Lower lobe of right lung (tissue), 2 donors: ENCODE measurements around the gene GDF7. TPM values are rescaled to one million over a fixed set of nuclear protein-coding genes. Genes with fewer than 3 reads are reported as not detected.

Experiments used
- ATAC-seq, 2 donors: fragments of 200-7000 bp; cut with Tn5 transposase; one replicate each; pipeline ENCODE4 v1.9.1; 2020 to 2022; ENCODE audit warnings: mild to moderate bottlenecking in 2 of 2, moderate library complexity in 2 of 2
- DNase-seq: peaks from one replicate; pipeline ENCODE4 v3.0.0-alpha.2; 2020
- H3K27ac ChIP-seq: fragments of 200-600 bp; one replicate; pipeline ENCODE4 v1.8.0; 2022
- H3K27me3 ChIP-seq: fragments of 200-600 bp; one replicate; pipeline ENCODE4 v1.8.0; 2022; ENCODE audit warnings: low read depth
- H3K36me3 ChIP-seq: fragments of 200-600 bp; one replicate; pipeline ENCODE4 v1.8.0; 2022; ENCODE audit warnings: mild to moderate bottlenecking
- H3K4me1 ChIP-seq: fragments of 200-600 bp; one replicate; pipeline ENCODE4 v1.8.0; 2022
- H3K4me3 ChIP-seq: fragments of 200-600 bp; one replicate; pipeline ENCODE4 v1.8.0; 2022; ENCODE audit warnings: mild to moderate bottlenecking
- H3K9me3 ChIP-seq: fragments of 200-600 bp; one replicate; pipeline ENCODE4 v1.8.0; 2022
- intact Hi-C: fragments of 100-400 bp; cut with DNase I; formaldehyde crosslinking; loops from one replicate; pipeline ENCODE4 v1.11.0; 2022
- long read RNA-seq: library from polyadenylated mRNA; unstranded; transcript quantifications from one replicate; pipeline ENCODE4 v2.0.0, GENCODE V29; 2021
- total RNA-seq: library from RNA; stranded (reverse); fragmentation: NEBNext Ultra II Directional; extraction: Animal tissue kit (Norgen Biotek cat#: 25700); gene quantifications from one replicate; pipeline ENCODE4 v1.2.1, GENCODE V29; 2021
- TF ChIP-seq, protein P1 (sequence below): fragments of 200-600 bp; IDR thresholded peaks from one replicate; pipeline ENCODE4 v1.8.0; 2022; ENCODE audit warnings: antibody characterized with exemption, mild to moderate bottlenecking
- donor health status: DM: no; HTN: yes; CAD: no; lungs with severe emphysema.

GDF7 gene
- total RNA-seq, result 0.62 TPM
- long read RNA-seq, full-length matches to known transcripts, result 1 of 1 reads
- long read RNA-seq, partial matches to known transcripts, result 0 of 1 reads
- long read RNA-seq, other reads (novel, unspliced or antisense), result 0 of 1 reads

- ATAC-seq, result peak; percentile 18 to 33
These were observed at the start of gene GDF7 for GRCh38 chr2:20666304-20667150. TSS of gene GDF7 (plus strand) at chr2:20667144. CDS start at chr2:20667240, 96 bp downstream.

DNA sequence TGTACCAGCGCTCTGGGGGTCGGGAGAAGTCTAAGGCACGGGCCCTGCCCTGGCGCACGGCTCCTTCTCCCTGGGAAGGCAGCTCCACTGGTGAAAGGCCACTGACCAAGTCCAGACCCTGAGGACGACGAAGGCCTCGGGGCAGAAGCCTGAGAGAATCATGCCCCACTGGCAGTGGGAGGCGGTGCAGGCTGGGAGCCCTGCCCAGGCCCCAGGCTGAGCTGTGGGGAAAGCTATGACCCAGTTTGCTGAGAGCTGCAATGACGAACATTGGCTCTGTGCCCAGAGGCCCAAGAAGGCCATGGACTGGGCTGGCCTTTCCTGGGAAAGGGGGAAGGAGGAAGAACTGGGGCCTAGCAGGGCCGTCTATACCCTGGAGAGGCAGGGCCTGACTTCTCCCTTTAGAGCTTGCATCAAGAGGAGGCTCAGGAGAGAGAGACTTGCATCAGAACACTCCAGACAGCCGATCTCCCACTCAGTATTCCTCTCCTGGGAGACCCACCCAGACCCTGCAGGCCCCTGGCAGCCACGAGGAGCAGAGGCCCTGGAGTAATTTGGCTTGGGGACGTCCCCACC lies 49.0 kb upstream of the GDF7 start:
- intact Hi-C loops, result no loop called here
- H3K4me1 ChIP-seq, result peaks cover 75% of the 10 kb centered on the region
- peak; percentile 97 for DNase-seq
- TF ChIP-seq, protein P1, sequence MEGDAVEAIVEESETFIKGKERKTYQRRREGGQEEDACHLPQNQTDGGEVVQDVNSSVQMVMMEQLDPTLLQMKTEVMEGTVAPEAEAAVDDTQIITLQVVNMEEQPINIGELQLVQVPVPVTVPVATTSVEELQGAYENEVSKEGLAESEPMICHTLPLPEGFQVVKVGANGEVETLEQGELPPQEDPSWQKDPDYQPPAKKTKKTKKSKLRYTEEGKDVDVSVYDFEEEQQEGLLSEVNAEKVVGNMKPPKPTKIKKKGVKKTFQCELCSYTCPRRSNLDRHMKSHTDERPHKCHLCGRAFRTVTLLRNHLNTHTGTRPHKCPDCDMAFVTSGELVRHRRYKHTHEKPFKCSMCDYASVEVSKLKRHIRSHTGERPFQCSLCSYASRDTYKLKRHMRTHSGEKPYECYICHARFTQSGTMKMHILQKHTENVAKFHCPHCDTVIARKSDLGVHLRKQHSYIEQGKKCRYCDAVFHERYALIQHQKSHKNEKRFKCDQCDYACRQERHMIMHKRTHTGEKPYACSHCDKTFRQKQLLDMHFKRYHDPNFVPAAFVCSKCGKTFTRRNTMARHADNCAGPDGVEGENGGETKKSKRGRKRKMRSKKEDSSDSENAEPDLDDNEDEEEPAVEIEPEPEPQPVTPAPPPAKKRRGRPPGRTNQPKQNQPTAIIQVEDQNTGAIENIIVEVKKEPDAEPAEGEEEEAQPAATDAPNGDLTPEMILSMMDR, result peak; percentile 72
- no peak overlapping the region for H3K4me3 ChIP-seq
- H3K9me3 ChIP-seq, result no peaks in the 10 kb centered on the region
- H3K36me3 ChIP-seq, result peaks cover 34% of the 10 kb centered on the region
- ATAC-seq, result peak; percentile 91 to 92
- H3K27ac ChIP-seq, result peak overlapping the region; percentile 94
- H3K27me3 ChIP-seq, result no peaks in the 10 kb centered on the region

More at GRCh38 chr2:20666304-20667150, at the start of gene GDF7:
- peak within 1 kb of the TSS; percentile 49 for H3K4me3 ChIP-seq
- TF ChIP-seq, protein P1, result no peak
- H3K27me3 ChIP-seq, result peaks cover 97% of the 10 kb centered on the region
- intact Hi-C loops, result no loop called here
- H3K4me1 ChIP-seq, result peaks cover 25% of the 10 kb centered on the region
- H3K36me3 ChIP-seq, result no peaks in the 10 kb centered on the region
- DNase-seq, result no peak
- no peaks in the 10 kb centered on the region for H3K9me3 ChIP-seq
- H3K27ac ChIP-seq, result no peak within 1 kb of the TSS

- Histone ChIP-seq H3K36me3 (peaks cover 39% of the 10 kb centered on the region), H3K4me3 (no peak overlapping the region), H3K4me1 (peaks cover 70% of the 10 kb centered on the region), H3K27me3 (no peaks in the 10 kb centered on the region), H3K9me3 (no peaks in the 10 kb centered on the region), H3K27ac (peak overlapping the region; percentile 94)
- ATAC-seq (peak; percentile 22 to 31), DNase-seq (peak; percentile 75)
- intact Hi-C loops, result no loop called here
- TF ChIP-seq, protein P1, result no peak
These were observed 48.5 kb upstream of the GDF7 start for GRCh38 chr2:20618468-20618885.

GRCh38 chr2:20618886-20619521 lies 47.9 kb upstream of the GDF7 start:
- no peak overlapping the region for H3K4me3 ChIP-seq
- peaks cover 44% of the 10 kb centered on the region for H3K36me3 ChIP-seq
- intact Hi-C loops, result no loop called here
- DNase-seq (peak; percentile 45), ATAC-seq (peak in 1 of 2 donors; percentile 9)
- no peaks in the 10 kb centered on the region for H3K9me3 ChIP-seq
- H3K27me3 ChIP-seq, result no peaks in the 10 kb centered on the region
- TF ChIP-seq, protein P1, result no peak
- peaks cover 64% of the 10 kb centered on the region for H3K4me1 ChIP-seq
- peak overlapping the region; percentile 94 for H3K27ac ChIP-seq

- ATAC-seq (no peak), DNase-seq (peak; percentile 23)
- Histone ChIP-seq H3K9me3 (no peaks in the 10 kb centered on the region), H3K36me3 (peaks cover 50% of the 10 kb centered on the region), H3K27me3 (no peaks in the 10 kb centered on the region), H3K27ac (peak overlapping the region; percentile 94), H3K4me3 (no peak overlapping the region), H3K4me1 (peaks cover 58% of the 10 kb centered on the region)
- TF ChIP-seq, protein P1, result no peak
- intact Hi-C loops, result no loop called here
These were observed 47.3 kb upstream of the GDF7 start for GRCh38 chr2:20619624-20620024.
